CD14-positive monocyte (primary cell): ENCODE results near the gene ABI2. TPM values are rescaled to one million over a fixed set of nuclear protein-coding genes. Genes with fewer than 3 reads are reported as not detected.

ENCODE experiments used
- DNase-seq, 3 donors: peaks; one replicate each; pipeline ENCODE4 v3.0.0-alpha.2; 2011 to 2022
- H2AFZ ChIP-seq: 2 replicates; pipeline ENCODE4 v1.6.0; 2012; ENCODE audit warnings: mild to moderate bottlenecking, low read depth, low read length, inconsistent platforms; ENCODE audit not compliant: insufficient read depth, poor library complexity, severe bottlenecking
- H3K27ac ChIP-seq, 2 donors: 1 replicate in 1 of 2; 2 replicates in 1 of 2; pipeline ENCODE4 v1.5.1; 2012 to 2013; ENCODE audit warnings: low read length in 2 of 2, control low read depth in 1 of 2, inconsistent platforms in 1 of 2, low read depth in 1 of 2, mild to moderate bottlenecking in 1 of 2
- H3K27me3 ChIP-seq, 2 donors: one replicate each; pipeline versions ENCODE4 v1.6.0 to v1.6.1; 2011 to 2013; ENCODE audit warnings: low read length in 2 of 2; ENCODE audit not compliant: control insufficient read depth in 2 of 2, insufficient read depth in 2 of 2
- H3K36me3 ChIP-seq, 2 donors: replicated peaks in 1 of 2; 1 replicate in 1 of 2; 2 replicates in 1 of 2; pipeline versions ENCODE4 v1.5.1 to v1.6.1; 2012 to 2013; ENCODE audit warnings: low read length in 2 of 2, control low read depth in 1 of 2, inconsistent platforms in 1 of 2, mild to moderate bottlenecking in 1 of 2; ENCODE audit not compliant: insufficient read depth in 2 of 2, control insufficient read depth in 1 of 2
- H3K4me1 ChIP-seq, 2 donors: 1 replicate in 1 of 2; 2 replicates in 1 of 2; pipeline versions ENCODE4 v1.5.1 to v1.6.1; 2012 to 2013; ENCODE audit warnings: low read length in 2 of 2, control low read depth in 1 of 2, inconsistent platforms in 1 of 2, mild to moderate bottlenecking in 1 of 2, moderate library complexity in 1 of 2; ENCODE audit not compliant: insufficient read depth in 2 of 2, control insufficient read depth in 1 of 2
- H3K4me2 ChIP-seq: replicated peaks from 2 replicates; pipeline ENCODE3; 2012; ENCODE audit warnings: low read length, moderate library complexity, mild to moderate bottlenecking; ENCODE audit not compliant: poor library complexity, severe bottlenecking; ENCODE audit errors: extremely low read depth
- H3K4me3 ChIP-seq, 3 experiments: fragments of 200-600 bp in 1 of 3; sonication (generic) in 1 of 3; replicated peaks in 1 of 3; 1 replicate in 2 of 3; 2 replicates in 1 of 3; pipeline ENCODE4 v1.5.1; 2011 to 2013; ENCODE audit warnings: low read length in 3 of 3, mild to moderate bottlenecking in 3 of 3, control low read depth in 2 of 3, low read depth in 2 of 3, inconsistent platforms in 1 of 3, moderate library complexity in 1 of 3
- H3K79me2 ChIP-seq: 2 replicates; pipeline ENCODE4 v1.6.0; 2012; ENCODE audit warnings: mild to moderate bottlenecking, control low read depth, inconsistent platforms, low read length, moderate library complexity; ENCODE audit not compliant: insufficient read depth
- H3K9ac ChIP-seq: 2 replicates; pipeline ENCODE4 v1.6.0; 2017; ENCODE audit warnings: low read length, mild to moderate bottlenecking; ENCODE audit not compliant: insufficient read depth, poor library complexity, severe bottlenecking
- H3K9me3 ChIP-seq, 2 donors: replicated peaks in 1 of 2; 1 replicate in 1 of 2; 2 replicates in 1 of 2; pipeline versions ENCODE4 v1.5.1 to v1.6.1; 2012 to 2013; ENCODE audit warnings: low read length in 2 of 2, control low read depth in 1 of 2; ENCODE audit not compliant: control insufficient read depth in 1 of 2, insufficient read depth in 1 of 2
- H4K20me1 ChIP-seq: 2 replicates; pipeline ENCODE4 v1.6.0; 2012; ENCODE audit warnings: mild to moderate bottlenecking, low read length, control low read depth, moderate library complexity; ENCODE audit not compliant: insufficient read depth
- H3K27ac Mint-ChIP-seq, 7 donors: one replicate each; pipeline ENCODE4 v1.8.0; 2020; ENCODE audit warnings: mild to moderate bottlenecking in 7 of 7, mixed read lengths in 7 of 7, moderate library complexity in 6 of 7, inconsistent platforms in 2 of 7
- H3K27me3 Mint-ChIP-seq, 3 donors: one replicate each; pipeline ENCODE4 v1.8.0; 2021 to 2022; ENCODE audit warnings: low read depth in 3 of 3, mild to moderate bottlenecking in 3 of 3, mixed read lengths in 3 of 3, moderate library complexity in 3 of 3, inconsistent platforms in 1 of 3
- H3K36me3 Mint-ChIP-seq, 2 donors: one replicate each; pipeline ENCODE4 v1.8.0; 2020; ENCODE audit warnings: mixed read lengths in 2 of 2, inconsistent platforms in 1 of 2, mild to moderate bottlenecking in 1 of 2
- H3K4me1 Mint-ChIP-seq: one replicate; pipeline ENCODE4 v1.8.0; 2020; ENCODE audit warnings: mild to moderate bottlenecking, mixed read lengths
- H3K4me3 Mint-ChIP-seq, 2 donors: one replicate each; pipeline ENCODE4 v1.8.0; 2020; ENCODE audit warnings: mild to moderate bottlenecking in 2 of 2, mixed read lengths in 2 of 2, moderate library complexity in 1 of 2
- H3K9me3 Mint-ChIP-seq, 7 donors: one replicate each; pipeline ENCODE4 v1.8.0; 2020 to 2022; ENCODE audit warnings: mixed read lengths in 7 of 7, mild to moderate bottlenecking in 6 of 7, moderate library complexity in 6 of 7, inconsistent platforms in 2 of 7
- WGBS: methylation state at CpG from one replicate; pipeline ENCODE4 v1.1.5; 2013; ENCODE audit warnings: missing lambda C conversion rate; ENCODE audit not compliant: insufficient coverage; 5-methylcytosine and 5-hydroxymethylcytosine counted together
- intact Hi-C, 2 donors: fragments of 100-400 bp; cut with micrococcal nuclease; formaldehyde crosslinking; loops; one replicate each; pipeline versions ENCODE4 v1.15.0 to v1.15.1; 2023
- polyA minus RNA-seq: library from RNA; depleted of rRNA, polyadenylated mRNA; stranded (reverse); fragments of >200 nt; gene quantifications from 2 replicates; pipeline ENCODE4 v1.2.3, GENCODE V29; 2012
- polyA plus RNA-seq, 3 donors: library from polyadenylated mRNA; depleted of rRNA in 1 of 3; unstranded in 2 of 3; stranded (reverse) in 1 of 3; fragments of 300-500 nt in 2 of 3; fragments of >200 nt in 1 of 3; fragmentation: Illumina TruSeq in 2 of 3; gene quantifications; 1 replicate in 2 of 3; 2 replicates in 1 of 3; pipeline ENCODE4 v1.2.3, GENCODE V29; 2012 to 2021
- total RNA-seq, 12 experiments: library from RNA in 1 of 12; stranded (reverse) in 1 of 12; fragments of 120-200 nt in 1 of 12; gene quantifications; one replicate each; pipeline ENCODE4 v1.2.4 and lab custom pipeline; 2013 to 2026; ENCODE audit warnings: mixed read lengths in 6 of 12, inconsistent platforms in 1 of 12
- TF ChIP-seq, protein P1 (sequence below): fragments of 200-600 bp; IDR thresholded peaks from one replicate; pipeline ENCODE4 v1.8.0; 2022; ENCODE audit warnings: antibody characterized with exemption, mild to moderate bottlenecking

Gene ABI2
- 2.9 TPM for total RNA-seq (2013)
- 1 to 10 TPM; 6.1 to 9.2 (median 7.1) TPM for polyA plus RNA-seq
- 2.2 and 4.7 TPM in 2 replicates for polyA minus RNA-seq
- 6.5 to 43.0 (median 9.5) reads per million in 11 experiments for total RNA-seq (lab: John Stamatoyannopoulos, UW)

DNA sequence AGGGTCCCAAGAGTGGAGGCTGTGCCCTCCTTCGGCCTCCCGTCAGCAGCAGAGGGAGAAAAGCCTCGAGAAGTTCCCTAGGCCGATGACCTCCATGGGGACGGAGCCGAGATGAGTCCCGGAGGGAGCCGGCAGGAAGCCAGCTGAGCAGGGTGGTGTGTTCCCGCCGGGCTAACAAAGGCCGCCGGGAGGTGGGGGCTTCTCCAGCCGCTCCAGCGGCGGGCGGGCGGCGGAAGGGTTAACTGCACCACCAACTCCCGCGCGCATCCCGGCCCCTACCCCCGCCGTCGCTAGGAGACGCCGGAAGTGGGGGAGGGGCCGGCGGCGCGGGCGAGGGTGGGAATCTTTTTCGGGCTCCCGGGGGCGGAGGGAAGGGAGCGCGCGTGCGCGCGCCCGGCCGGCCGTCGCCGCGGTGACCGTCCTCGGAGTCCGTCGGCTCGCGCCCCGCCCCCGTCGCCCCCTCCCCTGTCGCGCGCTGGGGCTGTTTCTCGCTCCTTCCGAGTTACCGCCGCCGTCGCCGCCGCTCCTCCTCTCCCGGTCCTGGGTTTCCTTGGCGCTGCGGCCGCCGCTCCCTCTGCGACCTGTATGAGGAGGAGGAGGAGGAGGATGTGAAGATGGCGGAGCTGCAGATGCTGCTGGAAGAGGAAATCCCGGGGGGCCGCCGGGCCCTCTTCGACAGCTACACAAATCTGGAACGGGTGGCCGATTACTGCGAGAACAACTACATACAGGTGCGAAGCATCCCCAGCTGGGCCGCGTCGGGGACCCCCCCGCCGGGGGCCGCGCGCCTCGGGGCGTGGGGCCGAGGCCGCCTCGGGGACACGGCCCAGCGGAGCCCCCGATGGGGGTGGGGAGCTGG, at the start of gene ABI2:
TSS of gene ABI2 (plus strand) at position 494 of the 859 bp plus-strand sequence. CDS start at position 615, 121 bp downstream.
- WGBS = under 1% methylated on average over 81 of the region's 98 CpGs
- peaks cover 18% of the 10 kb centered on the region for H3K4me1 Mint-ChIP-seq
- peak in 2 of 3 donors; percentile 7 to 22 for DNase-seq
- Histone ChIP-seq H3K79me2 (no peaks in the 10 kb centered on the region), H2AFZ (peak within 1 kb of the TSS; percentile 98), H3K27me3 (no peaks in the 10 kb centered on the region), H3K4me3 (peak within 1 kb of the TSS; percentile 81 to 95 (median 88)), H3K27ac (peak within 1 kb of the TSS in 1 of 2 donors; percentile 17), H3K4me2 (peak within 1 kb of the TSS; percentile 89), H3K36me3 (no peaks in the 10 kb centered on the region), H3K4me1 (peaks cover 13 to 19% of the 10 kb centered on the region in 2 donors), H3K9ac (peak within 1 kb of the TSS; percentile 73), H4K20me1 (no peaks in the 10 kb centered on the region), H3K9me3 (no peaks in the 10 kb centered on the region)
- TF ChIP-seq, protein P1, sequence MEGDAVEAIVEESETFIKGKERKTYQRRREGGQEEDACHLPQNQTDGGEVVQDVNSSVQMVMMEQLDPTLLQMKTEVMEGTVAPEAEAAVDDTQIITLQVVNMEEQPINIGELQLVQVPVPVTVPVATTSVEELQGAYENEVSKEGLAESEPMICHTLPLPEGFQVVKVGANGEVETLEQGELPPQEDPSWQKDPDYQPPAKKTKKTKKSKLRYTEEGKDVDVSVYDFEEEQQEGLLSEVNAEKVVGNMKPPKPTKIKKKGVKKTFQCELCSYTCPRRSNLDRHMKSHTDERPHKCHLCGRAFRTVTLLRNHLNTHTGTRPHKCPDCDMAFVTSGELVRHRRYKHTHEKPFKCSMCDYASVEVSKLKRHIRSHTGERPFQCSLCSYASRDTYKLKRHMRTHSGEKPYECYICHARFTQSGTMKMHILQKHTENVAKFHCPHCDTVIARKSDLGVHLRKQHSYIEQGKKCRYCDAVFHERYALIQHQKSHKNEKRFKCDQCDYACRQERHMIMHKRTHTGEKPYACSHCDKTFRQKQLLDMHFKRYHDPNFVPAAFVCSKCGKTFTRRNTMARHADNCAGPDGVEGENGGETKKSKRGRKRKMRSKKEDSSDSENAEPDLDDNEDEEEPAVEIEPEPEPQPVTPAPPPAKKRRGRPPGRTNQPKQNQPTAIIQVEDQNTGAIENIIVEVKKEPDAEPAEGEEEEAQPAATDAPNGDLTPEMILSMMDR = no peak
- H3K27me3 Mint-ChIP-seq = peaks cover 7 to 12% (median 9%) of the 10 kb centered on the region in 3 donors
- H3K27ac Mint-ChIP-seq = peak within 1 kb of the TSS in 5 of 7 donors; percentile 7 to 82 (median 33)
- peaks cover 0 to 2% (median 0%) of the 10 kb centered on the region in 7 donors for H3K9me3 Mint-ChIP-seq
- intact Hi-C loops = no loop called here
- peak within 1 kb of the TSS; percentile 98 for H3K4me3 Mint-ChIP-seq
- peaks cover 0 to 2% of the 10 kb centered on the region in 2 donors for H3K36me3 Mint-ChIP-seq

DNA sequence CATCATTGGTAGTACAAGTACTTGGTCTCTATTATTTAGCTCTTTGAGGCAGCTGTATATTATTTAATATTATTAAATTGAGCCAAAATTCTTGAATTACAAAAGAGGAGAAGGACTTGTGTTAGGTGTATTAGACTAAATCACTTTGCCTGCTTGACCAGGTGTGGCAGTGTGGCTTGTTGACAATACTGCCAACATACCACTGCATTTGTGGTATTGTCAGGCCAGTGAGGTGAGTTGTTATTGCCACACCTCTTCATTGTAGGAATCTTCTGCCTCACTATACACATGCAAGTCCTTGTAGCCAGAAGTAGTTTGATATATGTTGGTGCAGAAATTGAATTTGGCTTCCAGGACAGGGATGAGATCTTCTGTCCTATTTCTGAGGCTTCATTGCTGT, 48.9 kb upstream of the ABI2 start:
- Histone ChIP-seq H4K20me1 (no peaks in the 10 kb centered on the region), H3K9ac (no peak overlapping the region), H2AFZ (no peak overlapping the region), H3K4me1 (no peaks in the 10 kb centered on the region), H3K27ac (no peak overlapping the region), H3K36me3 (peaks cover 73 to 94% of the 10 kb centered on the region in 2 donors), H3K79me2 (no peaks in the 10 kb centered on the region), H3K4me3 (no peak overlapping the region), H3K9me3 (no peaks in the 10 kb centered on the region), H3K4me2 (no peak overlapping the region), H3K27me3 (no peaks in the 10 kb centered on the region)
- no peaks in the 10 kb centered on the region for H3K27me3 Mint-ChIP-seq
- TF ChIP-seq, protein P1 = no peak
- H3K36me3 Mint-ChIP-seq = peaks cover 63 to 79% of the 10 kb centered on the region in 2 donors
- no peaks in the 10 kb centered on the region for H3K9me3 Mint-ChIP-seq
- peak overlapping the region in 1 of 7 donors; percentile 76 for H3K27ac Mint-ChIP-seq
- no peak for DNase-seq
- no peaks in the 10 kb centered on the region for H3K4me1 Mint-ChIP-seq
- no peak overlapping the region for H3K4me3 Mint-ChIP-seq
- intact Hi-C loops = no loop called here
